ENCODE data around the gene ATP6V0A1.

ATP6V0A1 gene

DNA sequence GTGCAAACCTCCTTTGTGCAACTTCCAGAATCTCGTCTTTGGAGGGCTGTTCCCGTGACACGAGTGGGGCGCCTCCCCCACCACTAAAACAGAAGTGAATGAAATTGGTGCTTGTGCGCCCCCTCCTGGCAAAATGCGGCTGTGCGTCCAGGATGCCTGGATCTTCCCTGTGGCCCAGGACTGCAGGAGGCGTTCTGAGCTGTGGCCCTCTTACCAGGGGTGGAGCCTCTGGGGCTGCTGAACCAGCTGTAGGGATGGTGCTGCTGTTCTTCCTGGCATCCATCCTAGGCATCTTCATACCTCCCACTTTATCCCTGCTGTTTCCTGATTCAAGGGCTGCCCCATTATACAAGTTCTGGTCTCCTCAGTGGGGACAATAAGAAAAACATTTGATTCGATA lies 58.8 kb downstream of the ATP6V0A1 start:
- TF ChIP-seq, protein P1, sequence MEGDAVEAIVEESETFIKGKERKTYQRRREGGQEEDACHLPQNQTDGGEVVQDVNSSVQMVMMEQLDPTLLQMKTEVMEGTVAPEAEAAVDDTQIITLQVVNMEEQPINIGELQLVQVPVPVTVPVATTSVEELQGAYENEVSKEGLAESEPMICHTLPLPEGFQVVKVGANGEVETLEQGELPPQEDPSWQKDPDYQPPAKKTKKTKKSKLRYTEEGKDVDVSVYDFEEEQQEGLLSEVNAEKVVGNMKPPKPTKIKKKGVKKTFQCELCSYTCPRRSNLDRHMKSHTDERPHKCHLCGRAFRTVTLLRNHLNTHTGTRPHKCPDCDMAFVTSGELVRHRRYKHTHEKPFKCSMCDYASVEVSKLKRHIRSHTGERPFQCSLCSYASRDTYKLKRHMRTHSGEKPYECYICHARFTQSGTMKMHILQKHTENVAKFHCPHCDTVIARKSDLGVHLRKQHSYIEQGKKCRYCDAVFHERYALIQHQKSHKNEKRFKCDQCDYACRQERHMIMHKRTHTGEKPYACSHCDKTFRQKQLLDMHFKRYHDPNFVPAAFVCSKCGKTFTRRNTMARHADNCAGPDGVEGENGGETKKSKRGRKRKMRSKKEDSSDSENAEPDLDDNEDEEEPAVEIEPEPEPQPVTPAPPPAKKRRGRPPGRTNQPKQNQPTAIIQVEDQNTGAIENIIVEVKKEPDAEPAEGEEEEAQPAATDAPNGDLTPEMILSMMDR (IDR thresholded peaks at IDR 0.05; ENCODE audit: borderline replicate concordance, insufficient read depth, low read depth, low read length): peak; percentile 88
- H3K4me3 ChIP-seq (ENCODE audit: low read depth, low read length): no peak overlapping the region

DNA sequence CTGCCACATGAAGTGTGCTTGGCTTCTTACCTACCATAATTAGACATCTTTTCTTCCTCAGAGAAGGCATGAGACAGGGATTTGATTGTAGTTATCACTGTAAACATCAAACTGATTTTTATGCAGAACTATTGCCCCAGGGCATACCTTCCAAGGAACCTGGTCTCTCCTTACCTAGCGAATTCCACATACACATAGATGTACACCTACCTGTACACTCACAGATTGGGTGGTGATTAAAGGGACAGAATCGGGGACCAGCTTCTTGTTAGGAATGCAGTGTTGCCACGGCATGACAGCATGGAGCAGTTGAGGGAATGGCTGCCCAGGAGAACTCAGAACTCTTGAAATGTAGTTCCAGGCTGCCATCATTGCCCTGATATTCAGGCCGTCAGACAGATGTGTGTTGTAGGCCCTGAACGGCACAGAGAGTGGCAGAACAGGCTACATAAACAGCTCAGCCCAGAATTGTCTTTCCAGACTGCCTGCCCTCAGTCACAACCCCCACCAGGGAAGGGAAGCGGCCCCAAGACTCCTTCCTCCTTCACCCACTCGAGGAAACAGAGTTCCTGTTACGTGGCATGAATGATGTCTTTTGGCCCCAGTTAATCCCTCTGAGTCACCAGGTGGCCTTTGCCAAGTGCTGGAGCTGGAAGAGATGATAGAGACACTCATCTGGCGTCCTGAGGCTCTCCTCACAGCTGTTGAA lies 59.5 kb downstream of the ATP6V0A1 start:
- TF ChIP-seq, protein P1 (IDR thresholded peaks at IDR 0.05; ENCODE audit: borderline replicate concordance, insufficient read depth, low read depth, low read length): no peak
- no peak overlapping the region for H3K4me3 ChIP-seq (ENCODE audit: low read depth, low read length)

DNA sequence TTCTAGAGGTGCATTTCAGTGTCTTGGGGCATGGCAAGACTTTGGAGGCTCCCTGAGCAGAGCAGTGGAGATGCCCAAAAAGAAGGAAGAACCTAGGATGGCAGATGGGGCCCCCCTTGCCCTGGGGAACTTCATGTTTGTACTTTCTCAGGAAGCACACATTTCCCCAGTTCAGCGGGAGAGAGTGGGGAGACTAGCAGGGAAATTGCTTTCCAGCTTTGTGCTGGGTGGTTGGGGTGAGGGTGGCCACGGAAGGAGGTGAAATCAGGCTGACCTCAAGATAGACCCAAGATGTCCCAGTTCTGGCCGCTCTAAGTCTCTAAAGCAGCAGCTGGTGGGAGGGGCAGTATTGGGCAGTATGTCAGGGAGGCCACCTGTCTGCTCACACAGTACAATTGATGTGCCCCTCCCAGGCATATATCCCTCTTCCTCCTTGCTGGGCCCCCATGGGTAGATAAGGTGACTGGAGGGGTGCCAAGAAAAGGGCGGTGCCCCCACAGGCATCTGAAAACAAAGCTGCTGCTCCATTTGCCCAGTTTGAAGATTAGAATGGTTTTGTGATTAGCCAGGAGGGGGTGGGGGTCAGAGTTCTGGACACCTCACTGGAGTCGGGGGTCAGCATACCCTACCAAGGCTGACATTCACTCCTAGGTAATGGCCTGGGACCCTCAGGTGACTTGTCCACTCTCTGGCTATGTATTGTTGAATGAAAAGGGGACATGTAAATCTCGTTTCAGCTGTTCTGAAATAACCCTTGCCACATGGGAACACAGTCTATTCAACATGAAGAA lies 60.3 kb downstream of the ATP6V0A1 start:
- H3K4me3 ChIP-seq (ENCODE audit: low read depth, low read length): no peak overlapping the region
- TF ChIP-seq, protein P1 (IDR thresholded peaks at IDR 0.05; ENCODE audit: borderline replicate concordance, insufficient read depth, low read depth, low read length): no peak

DNA sequence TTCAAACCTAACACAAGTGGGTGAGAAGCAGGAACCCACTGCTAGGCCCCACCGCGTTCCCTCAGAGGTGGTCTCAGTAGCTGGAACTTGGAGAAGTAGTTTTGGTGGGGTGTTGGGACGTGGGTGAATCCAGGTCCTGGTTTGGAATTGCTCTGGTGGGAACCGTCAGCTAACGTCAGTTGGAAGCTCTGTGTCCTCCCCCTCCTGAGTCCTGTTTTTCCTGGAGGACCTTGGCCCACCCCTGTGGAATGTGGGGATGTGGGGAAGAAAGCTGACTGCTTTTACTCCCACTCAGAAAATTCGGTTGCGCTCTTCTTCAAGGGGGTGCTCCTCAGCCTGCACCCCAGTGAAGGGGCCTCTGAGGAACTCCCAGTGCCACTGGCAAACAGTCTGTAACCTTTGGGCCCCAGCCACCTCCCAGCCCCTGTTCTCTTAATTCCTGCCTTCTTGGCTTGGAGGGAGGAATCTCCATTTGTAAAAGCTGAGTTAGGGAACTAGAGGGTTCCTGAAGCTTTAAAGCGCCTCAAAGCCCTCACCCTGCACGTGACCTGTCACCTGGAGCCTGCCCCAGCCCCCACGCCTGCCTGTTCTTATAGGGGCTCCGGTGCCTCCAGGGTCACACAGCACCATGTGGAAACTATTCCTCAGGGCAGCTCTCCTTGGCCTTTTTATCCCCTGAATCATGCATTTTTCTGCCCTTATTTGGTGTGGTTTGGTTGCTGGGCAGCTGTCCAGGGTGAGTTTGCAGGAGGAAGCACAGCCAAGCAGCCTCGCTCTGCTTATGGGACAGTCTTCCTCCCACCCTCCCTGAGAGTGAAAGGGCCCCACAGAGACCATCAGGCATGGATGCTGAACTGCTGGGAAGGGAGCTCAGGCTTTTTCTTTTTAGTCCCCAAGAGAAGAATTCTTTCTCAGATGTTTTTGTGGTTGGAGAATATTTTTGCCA lies 61.1 kb downstream of the ATP6V0A1 start:
- TF ChIP-seq, protein P1 (IDR thresholded peaks at IDR 0.05; ENCODE audit: borderline replicate concordance, insufficient read depth, low read depth, low read length): no peak
- no peak overlapping the region for H3K4me3 ChIP-seq (ENCODE audit: low read depth, low read length)

DNA sequence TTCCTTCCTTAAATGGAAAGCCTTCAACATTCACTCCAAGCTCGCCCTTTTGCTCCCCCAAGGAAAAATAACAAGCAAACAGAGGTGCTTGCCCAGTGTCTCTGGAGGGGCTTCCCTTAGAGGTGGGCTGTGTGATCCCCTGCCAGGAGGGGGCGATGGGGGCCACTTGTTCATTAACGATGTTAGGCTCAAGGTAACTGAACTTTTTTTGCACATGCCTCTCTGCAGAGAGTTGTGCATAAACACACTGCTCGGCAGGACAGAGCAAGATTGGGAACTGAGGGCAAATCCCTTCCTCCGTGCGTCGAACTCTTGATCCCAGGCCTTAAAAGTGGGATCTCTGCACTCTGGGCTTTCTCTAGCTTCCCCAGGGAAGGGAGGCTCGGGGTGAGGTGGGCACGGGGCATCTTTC lies 61.9 kb downstream of the ATP6V0A1 start:
- TF ChIP-seq, protein P1 (IDR thresholded peaks at IDR 0.05; ENCODE audit: borderline replicate concordance, insufficient read depth, low read depth, low read length): peak; percentile 32; the same call in 1 of the 2 replicates
- no peak overlapping the region for H3K4me3 ChIP-seq (ENCODE audit: low read depth, low read length)

DNA sequence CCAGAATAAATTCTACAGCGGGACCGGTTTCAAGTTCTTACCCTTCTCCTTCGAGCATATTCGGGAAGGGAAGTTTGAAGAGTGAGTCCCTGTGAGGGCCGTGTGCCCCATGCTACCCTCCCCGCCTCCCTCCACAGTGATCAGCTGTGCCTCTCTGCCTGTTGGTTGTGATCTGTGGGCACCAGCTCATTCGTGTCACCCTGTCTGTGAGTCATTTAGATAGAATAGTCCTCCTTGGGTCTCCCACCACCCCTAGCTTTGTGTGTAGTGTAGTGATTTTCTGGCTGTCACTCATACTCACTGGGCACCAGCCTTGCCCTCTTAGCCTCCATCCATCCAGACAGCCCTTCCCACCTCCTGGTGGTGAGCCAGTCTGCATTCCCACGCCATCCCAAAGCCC lies 62.4 kb downstream of the ATP6V0A1 start:
- H3K4me3 ChIP-seq (ENCODE audit: low read depth, low read length): no peak overlapping the region
- TF ChIP-seq, protein P1 (IDR thresholded peaks at IDR 0.05; ENCODE audit: borderline replicate concordance, insufficient read depth, low read depth, low read length): no peak
